GM18870 (cell line): Measurements from ENCODE around the gene TMEM231.
A peak's percentile ranks its signal among the peaks of the same experiment; 100 is the strongest.
"Not testable (repeated sequence)": the region's sequence is repeated elsewhere in the genome, so short reads cannot be mapped to it uniquely, and the experiment has no call there.

ENCODE experiments used
- ATAC-seq: cut with Tn5 transposase; IDR thresholded peaks from one replicate; pipeline ENCODE4 v1.9.1; 2021; ENCODE audit warnings: moderate library complexity; ENCODE audit not compliant: unreplicated experiment

Gene TMEM231

GRCh38 chr16:75567911-75568310 is 11.9 kb upstream of the TMEM231 start:
- no peak for ATAC-seq

- no peak for ATAC-seq
Measured at GRCh38 chr16:75566758-75567255, 10.8 kb upstream of the TMEM231 start.

- peak; percentile 65 for ATAC-seq
Measured at GRCh38 chr16:75566040-75566757, 10.1 kb upstream of the TMEM231 start, which contains the start of gene GABARAPL2. Gene GABARAPL2, plus strand, starts transcription at chr16:75566379. Its CDS starts 108 bp downstream, at chr16:75566487.

- no peak for ATAC-seq
Measured at GRCh38 chr16:75565640-75566039, 9.6 kb upstream of the TMEM231 start.

GRCh38 chr16:75559564-75560372 is 3.7 kb upstream of the TMEM231 start:
- no peak for ATAC-seq

- ATAC-seq = no peak
Measured at GRCh38 chr16:75558846-75559401, 2.9 kb upstream of the TMEM231 start.

GRCh38 chr16:75556431-75556950 is 439 bp upstream of the TMEM231 start:
- no peak for ATAC-seq

- ATAC-seq = no peak
Measured at GRCh38 chr16:75555213-75555706, 792 bp downstream of the TMEM231 start.

GRCh38 chr16:75552951-75553350 is 3.1 kb downstream of the TMEM231 start:
- no peak for ATAC-seq

- peak; percentile 81 for ATAC-seq
Measured at GRCh38 chr16:75550211-75550662, 5.8 kb downstream of the TMEM231 start.

- ATAC-seq = not testable (repeated sequence)
Measured at GRCh38 chr16:75548456-75548855, 7.6 kb downstream of the TMEM231 start.

GRCh38 chr16:75546293-75546692 is 9.8 kb downstream of the TMEM231 start:
- ATAC-seq = no peak

GRCh38 chr16:75545879-75546278 is 10.2 kb downstream of the TMEM231 start:
- ATAC-seq = not testable (repeated sequence)

- not testable (repeated sequence) for ATAC-seq
Measured at GRCh38 chr16:75542462-75542861, 13.6 kb downstream of the TMEM231 start.

- ATAC-seq = no peak
Measured at GRCh38 chr16:75541236-75541635, 14.8 kb downstream of the TMEM231 start.

- ATAC-seq = not testable (repeated sequence)
Measured at GRCh38 chr16:75538882-75539565, 17.0 kb downstream of the TMEM231 start.

- ATAC-seq = no peak
Measured at GRCh38 chr16:75537776-75538175, 18.3 kb downstream of the TMEM231 start.

GRCh38 chr16:75535901-75536300 is 20.2 kb downstream of the TMEM231 start, which contains the start of gene CHST5:
Gene CHST5, minus strand, starts transcription at chr16:75536108. Its CDS starts 5,724 bp downstream, at chr16:75530384.
- ATAC-seq = no peak

- ATAC-seq = no peak
Measured at GRCh38 chr16:75535211-75535843, 20.7 kb downstream of the TMEM231 start.
